ENCODE measurements around the gene KCNT2. TPM values are rescaled to one million over a fixed set of nuclear protein-coding genes. Genes with fewer than 3 reads are reported as not detected.

Gene KCNT2
- 10 to 100 TPM in 1 of 4 donors, 1 to 10 TPM in 3; 6.5 to 16.6 (median 8.0) TPM for total RNA-seq

DNA sequence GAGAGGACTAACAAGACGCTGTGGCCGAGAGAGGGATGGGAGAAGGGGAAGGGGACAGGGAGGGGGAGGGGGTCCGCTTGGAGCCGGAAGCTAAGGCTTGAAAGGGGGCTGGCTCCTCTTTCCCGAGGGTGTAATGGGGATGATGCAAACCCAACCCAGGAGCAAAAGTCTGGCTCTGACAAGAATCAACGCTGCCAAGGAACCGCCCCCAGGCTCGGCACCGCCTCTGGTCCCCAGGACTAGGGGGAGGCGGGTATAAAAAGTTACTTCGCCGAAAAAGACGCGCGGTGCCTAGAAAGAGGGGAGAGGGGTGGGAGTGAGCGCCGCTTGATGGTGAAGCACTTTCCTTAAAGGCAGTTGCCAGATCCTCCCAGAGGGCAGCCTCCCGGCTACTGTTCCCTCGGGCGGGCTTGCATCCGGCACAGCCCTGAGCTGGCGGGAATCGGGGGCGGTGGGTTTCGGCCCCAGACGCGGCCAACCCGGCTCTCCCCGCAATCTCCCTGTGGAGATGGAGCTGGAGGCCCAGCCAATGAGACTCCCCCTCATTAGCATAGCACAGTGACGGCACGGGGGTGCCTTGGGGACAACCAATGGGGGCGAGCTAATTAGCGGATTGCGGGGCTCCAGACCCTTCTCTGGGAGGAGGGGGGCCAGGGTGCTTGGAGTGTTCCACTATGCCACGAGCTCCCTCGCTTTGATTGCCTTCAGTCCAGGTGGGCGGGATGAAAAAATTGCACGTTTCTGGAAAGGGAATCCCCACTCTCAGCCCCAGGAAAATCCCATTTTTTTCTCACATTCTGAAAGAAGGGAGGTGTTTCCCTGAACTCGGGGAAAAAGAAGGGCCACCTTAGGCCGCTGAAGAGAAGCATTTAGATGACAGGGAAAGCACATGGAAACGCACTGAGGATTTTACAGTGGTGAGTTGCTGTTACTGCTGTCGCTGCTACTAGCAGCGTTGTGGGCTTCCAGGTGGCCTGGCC, at the start of gene KCNT2:
TSS of gene KCNT2 (minus strand) at position 51 of the 980 bp plus-strand sequence. CDS start 131 bp downstream, outside the sequence.
- Histone ChIP-seq H3K4me1 (peaks cover 0 to 52% (median 25%) of the 10 kb centered on the region in 4 donors), H3K27ac (replicated peaks in 1 of 4) (peak within 1 kb of the TSS; percentile 84 to 90 (median 88)), H3K36me3 (no peaks in the 10 kb centered on the region), H3K9me3 (no peaks in the 10 kb centered on the region), H3K27me3 (no peaks in the 10 kb centered on the region), H3K4me3 (peak within 1 kb of the TSS; percentile 65 to 76 (median 68))
- TF ChIP-seq EP300 (IDR thresholded peaks at IDR 0.05), result no peak
- TF ChIP-seq POLR2AphosphoS5 (IDR thresholded peaks at IDR 0.05), result peak; percentile 54 to 58
- no peak for TF ChIP-seq POLR2A (IDR thresholded peaks at IDR 0.05; ENCODE audit: low read depth)
- TF ChIP-seq, protein P1, sequence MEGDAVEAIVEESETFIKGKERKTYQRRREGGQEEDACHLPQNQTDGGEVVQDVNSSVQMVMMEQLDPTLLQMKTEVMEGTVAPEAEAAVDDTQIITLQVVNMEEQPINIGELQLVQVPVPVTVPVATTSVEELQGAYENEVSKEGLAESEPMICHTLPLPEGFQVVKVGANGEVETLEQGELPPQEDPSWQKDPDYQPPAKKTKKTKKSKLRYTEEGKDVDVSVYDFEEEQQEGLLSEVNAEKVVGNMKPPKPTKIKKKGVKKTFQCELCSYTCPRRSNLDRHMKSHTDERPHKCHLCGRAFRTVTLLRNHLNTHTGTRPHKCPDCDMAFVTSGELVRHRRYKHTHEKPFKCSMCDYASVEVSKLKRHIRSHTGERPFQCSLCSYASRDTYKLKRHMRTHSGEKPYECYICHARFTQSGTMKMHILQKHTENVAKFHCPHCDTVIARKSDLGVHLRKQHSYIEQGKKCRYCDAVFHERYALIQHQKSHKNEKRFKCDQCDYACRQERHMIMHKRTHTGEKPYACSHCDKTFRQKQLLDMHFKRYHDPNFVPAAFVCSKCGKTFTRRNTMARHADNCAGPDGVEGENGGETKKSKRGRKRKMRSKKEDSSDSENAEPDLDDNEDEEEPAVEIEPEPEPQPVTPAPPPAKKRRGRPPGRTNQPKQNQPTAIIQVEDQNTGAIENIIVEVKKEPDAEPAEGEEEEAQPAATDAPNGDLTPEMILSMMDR (IDR thresholded peaks at IDR 0.05), result peak in 1 of 3 experiments; percentile 45
- WGBS, result 3% methylated on average over 26 of the region's 43 CpGs
- DNase-seq (ENCODE audit: extremely low spot score), result no peak
- intact Hi-C loops (cut with DNase I), result no loop called here

DNA sequence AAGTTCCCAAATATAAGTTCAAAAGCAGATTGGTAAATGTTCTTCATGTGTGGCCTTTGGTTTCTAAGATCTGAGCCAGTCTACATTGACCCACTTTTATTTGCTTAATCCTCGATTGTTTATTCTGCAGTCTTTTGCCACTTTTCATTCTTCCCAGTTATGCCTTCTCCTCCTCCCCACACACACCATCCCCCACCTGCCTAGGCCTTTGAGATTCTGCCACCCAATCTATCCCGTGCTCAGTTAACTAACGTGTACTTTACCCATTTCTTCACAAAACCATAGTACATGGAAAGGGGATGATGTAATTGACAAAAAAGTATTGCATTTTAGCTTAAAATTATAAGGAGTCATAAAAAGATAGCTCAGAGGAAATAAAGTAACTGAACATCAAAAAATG, 47.3 kb upstream of the KCNT2 start:
- H3K27ac ChIP-seq (replicated peaks in 1 of 4), result no peak overlapping the region
- H3K36me3 ChIP-seq, result no peaks in the 10 kb centered on the region
- TF ChIP-seq POLR2A (IDR thresholded peaks at IDR 0.05; ENCODE audit: low read depth) (no peak), POLR2AphosphoS5 (IDR thresholded peaks at IDR 0.05) (no peak), EP300 (IDR thresholded peaks at IDR 0.05) (no peak)
- TF ChIP-seq, protein P1 (IDR thresholded peaks at IDR 0.05), result no peak
- H3K4me3 ChIP-seq, result peak overlapping the region in 2 of 4 donors; percentile 0 to 52
- H3K4me1 ChIP-seq, result peaks cover 0 to 4% (median 0%) of the 10 kb centered on the region in 4 donors
- no peaks in the 10 kb centered on the region for H3K9me3 ChIP-seq
- no peak for DNase-seq (ENCODE audit: extremely low spot score)
- H3K27me3 ChIP-seq, result no peaks in the 10 kb centered on the region
- intact Hi-C loops (cut with DNase I), result no loop called here
- 91% methylated on average over 3 of the region's 3 CpGs for WGBS

DNA sequence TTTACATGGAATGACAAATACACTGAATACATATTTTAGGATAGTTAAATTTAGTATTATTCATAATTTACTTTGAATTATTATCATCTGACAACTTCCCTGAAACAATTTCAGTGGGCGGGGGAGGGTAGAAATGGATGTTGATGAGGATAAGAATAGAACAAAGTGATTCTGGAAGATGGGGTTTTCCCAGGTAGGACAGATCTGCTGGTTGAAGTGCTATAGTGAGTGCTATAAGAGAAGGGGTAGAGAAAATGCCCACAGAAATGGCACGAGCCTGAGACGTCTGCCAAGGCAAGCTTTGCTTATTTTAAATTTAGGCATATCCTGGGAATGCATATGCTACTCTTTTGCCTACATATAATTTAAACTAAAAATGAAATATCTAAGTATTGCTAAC, 46.8 kb upstream of the KCNT2 start:
- no peak for DNase-seq (ENCODE audit: extremely low spot score)
- Histone ChIP-seq H3K27ac (replicated peaks in 1 of 4) (no peak overlapping the region), H3K36me3 (no peaks in the 10 kb centered on the region), H3K4me1 (peaks cover 0 to under 1% (median 0%) of the 10 kb centered on the region in 4 donors), H3K27me3 (no peaks in the 10 kb centered on the region), H3K9me3 (no peaks in the 10 kb centered on the region), H3K4me3 (peak overlapping the region in 2 of 4 donors; percentile 0 to 52)
- TF ChIP-seq EP300 (IDR thresholded peaks at IDR 0.05) (no peak), POLR2AphosphoS5 (IDR thresholded peaks at IDR 0.05) (no peak), POLR2A (IDR thresholded peaks at IDR 0.05; ENCODE audit: low read depth) (no peak)
- TF ChIP-seq, protein P1 (IDR thresholded peaks at IDR 0.05), result no peak
- WGBS, result 76% methylated on average over 3 of the region's 3 CpGs
- intact Hi-C loops (cut with DNase I), result no loop called here

DNA sequence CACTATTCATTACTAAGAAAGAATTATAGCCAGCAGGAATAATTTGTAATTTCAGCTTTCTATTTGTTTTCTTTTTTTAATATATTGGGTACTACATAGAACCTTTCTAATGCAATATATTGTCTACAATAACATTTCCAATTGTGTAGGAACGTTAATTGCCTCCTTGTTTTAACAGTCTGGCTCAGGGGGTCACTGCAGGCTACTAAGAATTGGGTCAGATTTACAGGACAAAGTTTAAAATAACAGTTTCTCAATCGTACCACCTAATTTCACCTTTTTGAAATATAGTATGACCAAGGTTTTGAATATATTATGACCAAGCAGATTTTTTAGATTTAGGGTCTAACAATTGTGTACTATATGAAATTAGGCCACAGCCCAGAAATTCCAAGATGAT, 46.0 kb upstream of the KCNT2 start:
- 59% methylated on average over 2 of the region's 2 CpGs for WGBS
- H3K36me3 ChIP-seq, result no peaks in the 10 kb centered on the region
- H3K9me3 ChIP-seq, result no peaks in the 10 kb centered on the region
- H3K27ac ChIP-seq (replicated peaks in 1 of 4), result no peak overlapping the region
- peak overlapping the region; percentile 15 to 52 (median 32) for H3K4me3 ChIP-seq
- DNase-seq (ENCODE audit: extremely low spot score), result no peak
- no peaks in the 10 kb centered on the region for H3K4me1 ChIP-seq
- no peaks in the 10 kb centered on the region for H3K27me3 ChIP-seq
- TF ChIP-seq, protein P1 (IDR thresholded peaks at IDR 0.05), result no peak
- TF ChIP-seq POLR2A (IDR thresholded peaks at IDR 0.05; ENCODE audit: low read depth) (no peak), EP300 (IDR thresholded peaks at IDR 0.05) (no peak), POLR2AphosphoS5 (IDR thresholded peaks at IDR 0.05) (no peak)
- intact Hi-C loops (cut with DNase I), result no loop called here
